ENCODE results near the gene DNAJB11. TPM values are rescaled to one million over a fixed set of nuclear protein-coding genes. Genes with fewer than 3 reads are reported as not detected.

DNAJB11 gene
- polyA plus RNA-seq, 1 experiment = 26.2 TPM

DNA sequence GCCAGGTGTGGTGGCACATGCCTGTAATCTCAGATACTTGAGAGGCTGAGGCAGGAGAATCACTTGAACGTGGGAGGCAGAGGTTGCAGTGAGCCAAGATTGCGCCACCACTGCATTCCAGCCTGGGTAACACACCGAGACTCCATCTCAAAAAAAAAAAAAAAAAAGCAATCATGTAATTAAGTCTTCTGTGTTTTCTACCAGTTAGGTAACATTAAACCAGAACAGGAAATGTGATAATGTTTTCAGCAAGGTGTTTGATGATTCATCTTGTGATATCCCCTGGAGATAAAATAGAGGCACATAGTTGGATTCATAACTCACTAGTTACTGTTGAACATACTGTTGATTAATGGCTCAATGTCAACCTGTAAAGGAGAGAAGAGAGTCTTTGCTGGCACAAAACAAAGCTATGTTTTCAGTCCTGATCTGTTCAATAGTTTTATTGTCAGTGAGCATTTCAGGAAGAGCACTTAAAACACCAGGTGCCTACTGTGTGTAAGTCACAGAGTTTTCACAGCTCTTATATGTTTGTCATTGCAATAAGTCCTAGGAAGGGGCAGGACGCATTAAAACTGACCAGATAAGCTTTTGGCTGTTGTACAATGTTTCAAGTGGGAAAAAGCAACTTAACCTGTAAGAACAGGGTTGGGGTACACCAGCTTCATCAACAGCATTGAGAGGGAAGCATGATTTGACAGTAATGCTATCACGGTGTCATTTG is 19.5 kb downstream of the DNAJB11 start:
- no peak for DNase-seq (ENCODE audit: low read depth)
- POLR2A ChIA-PET = interaction anchor here (0.7 kb wide), 1 partner anchor 19 kb away, joined by 3 read pairs; the partner anchor contains the start of gene DNAJB11
- CTCF ChIA-PET = interaction anchor here (0.9 to 1.4 kb wide), 3 partner anchors 19 to 27 kb away, joined by 3 to 6 read pairs (median 6); no protein-coding TSS in a partner anchor
- Histone ChIP-seq H3K36me3 (ENCODE audit: control insufficient read depth, insufficient read depth, low read length) (no peaks in the 10 kb centered on the region), H3K27me3 (ENCODE audit: control insufficient read depth, insufficient read depth, low read length) (peaks cover 2% of the 10 kb centered on the region; the same call in 1 of the 2 replicates), H3K4me3 (ENCODE audit: low read depth, low read length) (no peak overlapping the region)
- TF ChIP-seq CTCF (IDR thresholded peaks at IDR 0.05; ENCODE audit: insufficient read depth, low read depth, low read length) = no peak

DNA sequence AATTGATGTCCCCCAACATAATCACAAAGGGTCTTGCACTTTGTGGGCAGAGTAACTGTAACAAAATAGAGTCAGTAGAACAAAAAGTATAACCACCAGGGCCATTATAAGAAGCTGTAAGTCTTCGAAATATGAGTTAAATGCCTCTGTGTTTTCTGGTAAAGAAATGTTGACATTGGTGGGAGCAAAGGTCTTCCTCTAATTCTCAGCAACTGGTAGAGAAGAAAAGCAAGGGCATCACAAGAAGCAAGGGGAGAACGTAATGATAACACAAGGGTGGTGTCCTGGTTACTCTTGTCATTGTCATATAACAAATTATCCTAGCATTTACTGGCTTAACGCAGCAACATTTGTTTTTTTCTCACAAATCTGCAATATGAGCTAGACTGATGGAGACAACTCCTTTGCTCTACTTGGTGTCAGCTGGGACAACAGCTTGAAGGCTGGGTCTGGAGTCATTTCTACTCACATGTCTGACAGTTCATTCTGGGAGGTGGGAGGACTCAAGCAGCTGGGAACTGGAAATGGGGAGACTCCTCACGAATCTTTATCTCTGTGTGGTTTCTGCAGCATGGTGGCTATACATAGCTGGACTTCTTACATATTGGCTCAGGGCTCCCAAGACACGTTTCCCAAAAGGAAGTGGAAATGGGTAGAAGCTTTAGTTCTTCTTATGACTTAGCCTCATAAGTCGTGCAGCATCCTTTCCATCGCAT is 20.2 kb downstream of the DNAJB11 start:
- DNase-seq (ENCODE audit: low read depth) = no peak
- Histone ChIP-seq H3K36me3 (ENCODE audit: control insufficient read depth, insufficient read depth, low read length) (no peaks in the 10 kb centered on the region), H3K27me3 (ENCODE audit: control insufficient read depth, insufficient read depth, low read length) (peaks cover 2% of the 10 kb centered on the region; the same call in 1 of the 2 replicates), H3K4me3 (ENCODE audit: low read depth, low read length) (no peak overlapping the region)
- TF ChIP-seq CTCF (IDR thresholded peaks at IDR 0.05; ENCODE audit: insufficient read depth, low read depth, low read length) = no peak
- ChIA-PET POLR2A (interaction anchor here (0.7 kb wide), 1 partner anchor 20 kb away, joined by 3 read pairs; the partner anchor contains the start of gene DNAJB11), CTCF (interaction anchor here (0.9 to 1.4 kb wide), 3 partner anchors 18 to 26 kb away, joined by 3 to 6 read pairs (median 6); no protein-coding TSS in a partner anchor)

DNA sequence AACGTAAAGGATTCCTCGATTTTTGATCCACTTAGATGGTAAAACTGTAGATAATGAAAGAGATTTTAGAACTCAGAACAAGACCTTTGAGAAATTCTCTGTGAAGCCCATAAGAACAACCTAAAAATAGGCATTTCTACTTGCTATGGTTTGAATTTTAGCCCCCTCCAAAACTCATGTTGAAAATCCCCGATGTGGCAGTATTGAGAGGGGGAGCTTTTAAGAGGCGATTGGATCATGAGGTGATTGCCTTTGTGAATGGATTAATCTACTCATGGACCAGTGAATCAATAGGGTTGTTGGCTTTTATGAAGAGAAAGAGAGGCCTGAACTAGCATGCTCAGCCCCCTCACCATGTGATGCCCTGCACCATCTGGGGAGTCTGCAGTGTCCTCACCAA is 22.2 kb downstream of the DNAJB11 start:
- POLR2A ChIA-PET = no interaction called here
- no peak for DNase-seq (ENCODE audit: low read depth)
- H3K36me3 ChIP-seq (ENCODE audit: control insufficient read depth, insufficient read depth, low read length) = no peaks in the 10 kb centered on the region
- TF ChIP-seq CTCF (IDR thresholded peaks at IDR 0.05; ENCODE audit: insufficient read depth, low read depth, low read length) = no peak
- H3K27me3 ChIP-seq (ENCODE audit: control insufficient read depth, insufficient read depth, low read length) = peaks cover 2% of the 10 kb centered on the region; the same call in 1 of the 2 replicates
- H3K4me3 ChIP-seq (ENCODE audit: low read depth, low read length) = no peak overlapping the region
- CTCF ChIA-PET = interaction anchor here (1.6 kb wide), 1 partner anchor 22 kb away, joined by 5 read pairs; no protein-coding TSS in a partner anchor

DNA sequence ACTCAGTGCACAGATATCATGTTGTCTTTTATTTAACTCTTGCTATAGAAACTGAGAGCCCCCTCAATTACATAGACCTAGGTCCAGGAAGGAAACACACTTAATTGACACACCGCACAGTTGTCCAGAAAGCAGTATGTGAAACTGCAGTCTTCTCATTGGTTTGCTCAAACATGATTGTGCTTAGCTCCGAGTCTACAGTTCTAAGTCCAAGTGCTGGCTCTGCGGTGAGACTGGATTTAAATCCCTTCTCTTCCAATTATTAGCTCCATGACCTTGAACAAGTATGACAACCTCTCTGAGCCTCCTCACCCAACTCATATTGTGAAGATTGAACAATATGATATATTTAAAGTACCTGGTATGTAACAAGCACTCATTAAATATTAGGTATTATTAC is 23.3 kb downstream of the DNAJB11 start:
- H3K36me3 ChIP-seq (ENCODE audit: control insufficient read depth, insufficient read depth, low read length) = no peaks in the 10 kb centered on the region
- no peak for DNase-seq (ENCODE audit: low read depth)
- POLR2A ChIA-PET = no interaction called here
- CTCF ChIA-PET = interaction anchor here (1.0 to 1.6 kb wide), 2 partner anchors 21 to 33 kb away, joined by 3 to 5 read pairs; no protein-coding TSS in a partner anchor
- no peak for TF ChIP-seq CTCF (IDR thresholded peaks at IDR 0.05; ENCODE audit: insufficient read depth, low read depth, low read length)
- H3K27me3 ChIP-seq (ENCODE audit: control insufficient read depth, insufficient read depth, low read length) = peaks cover 2% of the 10 kb centered on the region; the same call in 1 of the 2 replicates
- H3K4me3 ChIP-seq (ENCODE audit: low read depth, low read length) = no peak overlapping the region

GRCh38 chr3:186594591-186595113 is 24.1 kb downstream of the DNAJB11 start:
- TF ChIP-seq CTCF (IDR thresholded peaks at IDR 0.05; ENCODE audit: insufficient read depth, low read depth, low read length) = no peak
- ChIA-PET CTCF (interaction anchor here (0.5 kb wide), 1 partner anchor 571 kb away, joined by 3 read pairs; no protein-coding TSS in a partner anchor), POLR2A (no interaction called here)
- peaks cover 2% of the 10 kb centered on the region; the same call in 1 of the 2 replicates for H3K27me3 ChIP-seq (ENCODE audit: control insufficient read depth, insufficient read depth, low read length)
- DNase-seq (ENCODE audit: low read depth) = no peak
- H3K4me3 ChIP-seq (ENCODE audit: low read depth, low read length) = no peak overlapping the region
- no peaks in the 10 kb centered on the region for H3K36me3 ChIP-seq (ENCODE audit: control insufficient read depth, insufficient read depth, low read length)

All from BJ (cell line).